ENCODE measurements around the gene TPCN2.

Gene TPCN2

GRCh38 chr11:69030301-69030700 lies 18.4 kb upstream of the TPCN2 start:
- TF ChIP-seq CTCF (IDR thresholded peaks at IDR 0.05; ENCODE audit: low read depth, low read length, missing control alignments) = no peak
- no peak for DNase-seq (ENCODE audit: extremely low read depth, low read depth)
- H3K4me3 ChIP-seq (replicated peaks; ENCODE audit: low read depth, low read length) = no peak overlapping the region

GRCh38 chr11:69032833-69033232 lies 15.9 kb upstream of the TPCN2 start:
- no peak for TF ChIP-seq CTCF (IDR thresholded peaks at IDR 0.05; ENCODE audit: low read depth, low read length, missing control alignments)
- DNase-seq (ENCODE audit: extremely low read depth, low read depth) = no peak
- no peak overlapping the region for H3K4me3 ChIP-seq (replicated peaks; ENCODE audit: low read depth, low read length)

- DNase-seq (ENCODE audit: extremely low read depth, low read depth) = no peak
- no peak overlapping the region for H3K4me3 ChIP-seq (replicated peaks; ENCODE audit: low read depth, low read length)
- no peak for TF ChIP-seq CTCF (IDR thresholded peaks at IDR 0.05; ENCODE audit: low read depth, low read length, missing control alignments)
Measured at GRCh38 chr11:69033431-69033830, 15.3 kb upstream of the TPCN2 start.

- no peak for TF ChIP-seq CTCF (IDR thresholded peaks at IDR 0.05; ENCODE audit: low read depth, low read length, missing control alignments)
- no peak overlapping the region for H3K4me3 ChIP-seq (replicated peaks; ENCODE audit: low read depth, low read length)
- no peak for DNase-seq (ENCODE audit: extremely low read depth, low read depth)
Measured at GRCh38 chr11:69034123-69034867, 14.4 kb upstream of the TPCN2 start.

- no peak overlapping the region for H3K4me3 ChIP-seq (replicated peaks; ENCODE audit: low read depth, low read length)
- TF ChIP-seq CTCF (IDR thresholded peaks at IDR 0.05; ENCODE audit: low read depth, low read length, missing control alignments) = no peak
- DNase-seq (ENCODE audit: extremely low read depth, low read depth) = no peak
Measured at GRCh38 chr11:69035150-69035945, 13.4 kb upstream of the TPCN2 start.

GRCh38 chr11:69035946-69036340 lies 12.8 kb upstream of the TPCN2 start:
- no peak for DNase-seq (ENCODE audit: extremely low read depth, low read depth)
- H3K4me3 ChIP-seq (replicated peaks; ENCODE audit: low read depth, low read length) = no peak overlapping the region
- TF ChIP-seq CTCF (IDR thresholded peaks at IDR 0.05; ENCODE audit: low read depth, low read length, missing control alignments) = no peak
